GM19452 (cell line): ENCODE data around the gene MYO18A.

Experiments used
- ATAC-seq: cut with Tn5 transposase; IDR thresholded peaks from one replicate; pipeline ENCODE4 v1.9.1; 2021; ENCODE audit not compliant: unreplicated experiment

MYO18A gene

DNA sequence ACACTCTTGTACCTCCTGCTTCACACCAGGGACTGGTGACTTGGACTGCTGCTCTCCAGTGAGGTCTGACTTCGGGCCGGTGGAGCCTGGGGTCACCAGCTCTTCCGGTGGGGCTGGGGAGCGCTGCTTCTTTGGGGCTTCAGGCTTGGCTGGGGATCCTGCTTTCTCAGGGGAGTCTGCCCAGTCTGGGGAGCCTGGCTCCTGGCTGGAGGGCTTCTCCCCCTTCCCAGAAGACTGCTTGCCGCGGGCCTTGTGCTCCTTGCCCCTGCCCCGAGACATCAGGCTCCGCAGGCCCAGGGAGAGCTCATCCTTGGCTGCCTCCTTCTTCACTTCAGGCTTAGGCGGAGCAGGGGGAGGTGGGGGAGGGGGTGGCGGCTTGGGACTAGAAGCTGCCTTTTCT is 52.4 kb downstream of the MYO18A start:
- no peak for ATAC-seq

DNA sequence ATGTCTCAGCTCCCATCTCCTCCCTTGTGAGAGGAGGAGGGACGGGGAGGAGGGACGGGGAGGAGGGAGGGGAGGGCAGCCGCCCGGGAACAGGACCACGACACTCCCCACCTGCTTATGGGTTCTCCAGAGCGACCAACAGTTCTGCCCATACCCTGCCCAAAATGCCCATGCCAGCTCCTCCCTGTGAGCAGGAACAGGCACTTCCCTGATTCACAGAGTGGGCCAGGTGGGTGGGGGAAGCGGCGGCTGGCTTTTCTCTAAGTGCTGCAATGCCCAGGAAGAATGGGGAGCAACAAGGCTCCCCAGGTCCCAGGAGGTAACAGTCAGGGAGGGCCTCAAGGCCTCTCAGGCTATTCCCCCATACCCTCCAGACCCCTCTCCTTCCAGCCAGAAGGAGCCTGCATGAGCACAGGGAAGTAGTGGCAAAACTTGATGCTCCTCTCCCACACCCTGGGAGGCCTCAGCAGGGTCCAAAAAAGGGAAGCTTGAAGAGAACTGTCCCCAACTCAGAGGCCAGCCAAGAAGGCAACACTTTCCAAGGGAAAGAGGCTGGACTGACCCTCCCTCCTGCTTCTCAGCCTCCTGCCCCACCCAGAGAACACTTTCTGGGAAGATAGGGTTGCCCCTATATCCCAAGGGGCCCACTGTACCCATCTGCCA is 53.8 kb downstream of the MYO18A start:
- ATAC-seq: no peak

DNA sequence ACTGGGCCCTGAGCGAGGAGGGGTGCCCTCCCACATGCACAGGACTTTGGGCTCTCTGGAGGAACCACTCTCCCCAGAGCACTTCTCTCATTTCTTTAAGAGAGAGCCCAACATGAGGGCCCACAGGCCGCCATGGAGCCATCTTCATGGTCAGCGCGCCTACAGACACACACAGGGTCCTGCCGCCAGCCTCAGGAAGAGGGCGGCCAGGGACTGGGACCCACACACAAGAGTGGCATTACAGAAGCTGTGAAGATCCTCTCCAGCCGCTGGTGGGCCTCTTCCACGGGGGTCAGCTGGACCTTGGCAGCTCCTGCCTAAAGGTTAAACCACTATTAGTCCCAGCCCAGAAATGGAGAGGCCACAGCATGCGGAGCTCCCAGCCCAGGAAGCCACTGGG is 54.5 kb downstream of the MYO18A start:
- no peak for ATAC-seq

GRCh38 chr17:29124925-29125273 is 55.3 kb downstream of the MYO18A start:
- no peak for ATAC-seq

- ATAC-seq: no peak
Measured at GRCh38 chr17:29124135-29124924, 55.9 kb downstream of the MYO18A start.

DNA sequence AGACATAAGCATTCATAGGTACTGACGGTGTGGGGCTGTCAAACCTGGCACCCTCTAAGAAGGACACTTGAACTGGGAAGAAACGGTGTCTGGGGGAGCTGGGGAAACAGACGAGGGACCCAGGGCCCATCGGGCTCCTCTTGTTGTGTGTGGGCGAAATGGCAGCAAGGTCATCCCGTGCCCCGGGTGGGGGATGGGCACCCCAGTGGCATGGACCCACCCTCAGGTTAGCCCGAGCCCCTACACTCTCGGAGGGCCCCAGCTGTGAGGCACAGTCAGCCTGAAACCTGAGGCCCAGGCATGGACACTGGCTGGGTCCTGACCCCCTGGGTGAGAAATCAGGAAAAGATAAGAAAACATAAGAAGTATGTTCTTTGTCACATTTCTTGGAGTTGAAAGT is 57.1 kb downstream of the MYO18A start:
- ATAC-seq: no peak

DNA sequence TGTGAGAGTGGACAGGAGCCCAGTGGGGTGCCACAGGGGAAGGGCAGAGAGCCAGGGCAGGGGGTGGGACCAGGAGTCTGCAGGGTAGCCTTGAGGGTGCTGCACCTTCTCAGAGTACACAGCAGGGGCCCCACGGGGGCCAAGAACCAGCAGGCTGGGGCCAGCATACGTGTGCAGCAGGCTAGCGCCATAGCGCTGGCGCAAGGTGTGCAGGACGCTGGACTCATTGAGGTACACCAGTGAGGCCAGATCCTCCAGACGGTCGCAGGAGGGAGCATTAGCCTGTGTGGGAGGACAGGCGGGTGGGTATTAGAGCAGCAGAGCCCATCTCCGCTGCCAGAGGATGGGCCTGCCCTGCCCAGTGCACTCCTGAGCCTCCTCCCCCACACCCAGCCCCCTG is 58.8 kb downstream of the MYO18A start:
- ATAC-seq: no peak

- no peak for ATAC-seq
Measured at GRCh38 chr17:29120433-29120832, 59.8 kb downstream of the MYO18A start.

DNA sequence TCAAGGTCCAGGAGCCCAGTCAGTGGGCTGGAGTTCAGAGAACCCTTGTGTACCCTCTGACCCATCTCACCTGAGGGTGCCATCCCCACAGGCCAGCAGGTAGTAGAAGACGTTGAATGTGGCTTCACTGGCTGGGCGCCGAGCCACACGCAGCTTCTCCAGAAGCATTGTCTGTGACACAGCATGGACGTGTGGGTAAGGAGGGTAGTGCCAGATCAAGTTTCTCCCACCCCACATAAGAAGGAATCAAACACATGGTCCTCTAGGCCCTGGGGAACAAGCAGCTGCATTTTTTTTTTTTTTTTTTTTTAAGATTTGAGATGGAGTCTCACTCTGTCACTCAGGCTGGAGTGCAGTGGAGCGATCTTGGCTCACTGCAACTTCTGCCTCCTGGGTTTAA is 60.9 kb downstream of the MYO18A start:
- no peak for ATAC-seq

DNA sequence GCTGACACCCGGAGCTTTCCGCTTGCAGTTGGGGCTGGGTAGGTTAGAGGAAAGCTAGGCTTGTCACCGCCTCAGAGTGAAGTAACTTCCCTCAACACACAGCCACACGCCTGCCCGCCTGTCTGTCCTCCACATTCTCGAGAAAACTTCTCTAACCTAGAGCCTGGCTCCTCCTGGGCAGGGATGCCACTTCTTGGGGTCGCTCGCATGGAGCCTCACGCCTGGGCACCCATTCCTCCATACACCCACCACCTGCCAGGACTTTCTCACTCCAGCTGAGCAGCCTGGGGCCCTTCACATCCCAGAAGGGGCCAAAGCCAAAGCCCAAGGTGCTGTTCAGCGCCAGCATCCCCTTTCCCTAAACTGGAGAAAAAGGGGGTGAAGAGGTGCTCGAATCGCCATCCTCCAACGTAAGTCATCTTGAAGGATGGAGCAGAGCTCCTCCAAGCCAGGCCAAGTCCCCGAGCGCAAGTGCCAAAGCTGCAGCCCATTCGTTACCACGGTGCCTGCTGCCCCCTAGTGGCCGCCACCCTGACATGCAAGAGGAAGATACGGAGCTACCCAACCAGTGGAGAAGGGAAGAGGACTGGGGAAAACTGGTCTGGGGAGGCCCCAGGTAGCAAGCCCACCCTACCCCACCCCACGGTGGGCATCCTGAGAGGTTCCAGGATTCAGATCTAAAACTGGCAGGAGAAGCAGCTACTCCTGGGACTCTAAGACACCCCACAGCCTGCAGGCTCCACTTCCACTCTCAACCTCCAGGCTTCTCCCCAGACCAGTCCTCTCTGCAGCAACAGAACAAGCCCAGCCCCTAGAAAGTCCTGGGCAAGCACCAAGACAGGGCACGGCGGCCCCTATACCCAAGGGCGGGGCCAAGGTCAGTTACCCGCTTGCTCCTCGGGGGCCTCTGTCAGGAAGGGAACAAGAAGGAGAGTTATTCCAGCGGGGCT is 63.1 kb downstream of the MYO18A start:
- no peak for ATAC-seq

- no peak for ATAC-seq
Measured at GRCh38 chr17:29115961-29116803, 64.0 kb downstream of the MYO18A start.

GRCh38 chr17:29115435-29115834 is 64.8 kb downstream of the MYO18A start:
- ATAC-seq: no peak

- no peak for ATAC-seq
Measured at GRCh38 chr17:29114141-29114540, 66.1 kb downstream of the MYO18A start.

DNA sequence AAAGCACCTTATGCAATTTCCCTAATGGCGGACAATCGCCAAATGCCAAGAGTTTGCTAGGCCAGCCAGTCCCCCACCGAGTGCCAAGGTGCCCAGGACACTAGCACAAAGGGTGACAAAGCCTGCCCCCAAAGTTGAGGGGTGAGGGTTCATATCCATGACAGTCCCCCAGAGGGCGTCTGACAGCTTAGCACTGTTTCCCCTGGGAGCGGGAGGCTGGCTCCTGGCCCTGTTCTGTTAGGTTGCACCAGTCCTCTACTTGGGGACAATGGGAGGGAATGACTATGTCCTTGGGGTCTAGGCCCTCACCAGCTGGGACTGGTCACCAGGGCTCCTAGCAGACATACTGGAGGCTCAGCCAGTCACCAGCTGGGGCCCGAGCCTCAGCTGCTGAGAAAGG is 66.9 kb downstream of the MYO18A start:
- ATAC-seq: no peak

DNA sequence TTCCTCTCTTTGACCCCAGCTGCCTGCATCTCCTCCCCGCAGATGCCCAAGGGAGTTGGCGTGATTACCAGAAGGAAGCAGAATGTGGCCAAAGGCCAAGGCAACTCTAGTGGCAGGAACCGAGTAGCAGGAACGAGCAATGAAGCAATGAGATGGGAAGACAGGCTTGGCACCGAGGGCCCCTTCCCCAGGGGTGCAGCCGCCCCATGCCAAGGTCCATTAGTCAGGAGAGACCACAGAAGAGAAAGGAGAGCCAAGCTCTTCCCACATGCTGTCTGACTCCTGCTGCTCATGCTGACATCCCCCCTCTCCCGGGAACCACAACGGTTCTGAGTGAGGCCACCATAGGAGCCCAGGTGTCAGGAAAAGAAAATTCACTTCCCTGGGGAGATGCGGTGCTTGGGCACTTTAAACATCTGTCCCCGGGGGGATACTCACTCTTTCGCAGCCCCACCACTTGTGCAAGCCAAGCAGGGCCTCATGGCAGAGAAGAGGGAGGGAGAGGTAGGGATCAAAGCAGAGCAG is 67.4 kb downstream of the MYO18A start:
- ATAC-seq: no peak

GRCh38 chr17:29111816-29112499 is 68.2 kb downstream of the MYO18A start:
- no peak for ATAC-seq

DNA sequence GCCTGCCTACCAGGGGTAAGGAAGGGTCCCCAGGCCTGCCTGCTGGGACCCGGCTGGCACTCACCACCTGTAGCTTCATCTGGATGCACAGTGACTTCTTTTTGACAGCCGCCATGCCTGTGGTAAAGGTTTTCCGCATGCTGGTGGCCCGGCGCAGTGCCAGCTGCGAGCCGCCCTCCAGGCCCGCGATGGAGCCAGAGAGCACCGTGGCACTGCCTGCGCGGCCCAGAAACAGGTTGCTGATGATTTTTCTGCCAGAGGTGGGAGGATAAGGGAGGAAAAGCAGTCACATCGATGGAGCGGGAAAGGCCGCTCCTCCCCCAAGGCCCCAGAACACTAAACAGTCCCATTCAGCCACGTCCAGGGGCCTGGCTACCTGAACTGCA is 69.8 kb downstream of the MYO18A start:
- no peak for ATAC-seq

GRCh38 chr17:29109477-29110371 is 70.5 kb downstream of the MYO18A start:
- ATAC-seq: no peak
